Measurements from ENCODE around the gene COX4I1.
"Not testable (repeated sequence)": the region's sequence is repeated elsewhere in the genome, so short reads cannot be mapped to it uniquely, and the experiment has no call there.

The COX4I1 gene

DNA sequence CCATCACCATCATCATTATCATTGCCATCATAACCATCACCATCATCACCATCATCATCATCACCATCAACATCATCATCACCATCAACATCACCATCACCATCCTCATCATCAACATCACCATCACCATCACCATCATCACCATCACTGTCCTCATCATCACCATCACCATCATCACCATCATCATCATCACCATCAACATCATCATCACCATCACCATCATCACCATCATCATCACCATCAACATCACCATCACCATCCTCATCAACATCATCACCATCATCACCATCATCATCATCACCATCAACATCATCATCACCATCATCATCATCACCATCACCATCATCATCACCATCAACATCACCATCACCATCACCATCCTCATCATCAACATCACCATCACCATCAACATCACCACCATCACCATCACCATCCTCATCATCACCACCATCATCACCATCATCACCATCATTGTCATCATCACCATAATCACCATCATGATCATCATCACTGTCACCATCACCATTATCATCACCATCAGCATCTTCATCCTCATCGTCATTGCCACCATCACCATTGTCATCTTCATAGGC, 23.9 kb downstream of the COX4I1 start:
- no peak for DNase-seq (ENCODE audit: low read depth in 2 of 2, low spot score in 1 of 2)

DNA sequence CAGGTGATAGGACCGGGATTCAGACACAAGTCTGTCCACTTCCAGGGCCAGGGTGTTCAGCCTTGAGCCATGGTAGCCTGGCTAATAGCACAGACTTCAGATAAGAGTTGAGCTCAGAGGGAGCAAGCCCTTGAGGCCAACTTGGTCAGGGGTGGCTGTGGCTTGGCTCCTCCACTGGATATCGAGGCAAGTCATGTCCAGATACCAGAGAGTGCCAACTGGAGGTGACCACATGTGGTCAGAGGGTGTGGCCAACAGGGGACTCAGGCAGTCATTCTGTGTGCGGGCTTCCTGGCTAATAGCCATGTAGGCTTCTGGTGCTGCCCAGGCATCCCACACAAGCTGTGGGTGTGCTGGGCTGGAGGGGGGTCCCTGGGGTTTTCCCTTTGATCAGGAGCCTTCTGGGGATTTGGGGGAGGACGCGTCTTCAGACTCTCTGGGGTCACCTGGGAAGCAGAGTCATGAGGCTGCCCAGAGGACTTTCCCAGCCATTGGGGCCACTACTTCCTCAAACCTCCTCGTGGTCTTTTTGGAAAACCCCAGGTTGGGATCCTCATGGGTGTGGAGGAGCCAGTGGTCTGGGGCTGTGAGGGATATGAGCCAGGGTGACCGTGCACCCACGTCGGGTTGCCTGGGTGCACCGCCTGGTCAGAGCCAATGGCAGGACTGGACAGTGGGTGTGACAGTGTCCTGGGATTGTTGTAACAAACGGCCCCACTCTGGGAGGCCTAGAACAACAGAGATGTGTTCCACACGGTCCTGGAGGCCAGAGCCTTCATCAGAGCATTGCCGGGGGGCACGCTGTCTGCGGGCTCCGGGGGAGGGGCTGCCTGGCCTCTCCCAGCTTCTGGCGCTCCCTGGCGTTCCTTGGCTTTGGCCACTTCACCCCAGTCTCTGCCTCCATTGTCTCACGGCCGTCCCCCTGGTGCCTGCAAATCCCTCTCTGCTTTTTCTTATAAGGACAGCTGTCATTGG, 25.0 kb downstream of the COX4I1 start:
- no peak for DNase-seq (ENCODE audit: low read depth in 2 of 2, low spot score in 1 of 2)

DNA sequence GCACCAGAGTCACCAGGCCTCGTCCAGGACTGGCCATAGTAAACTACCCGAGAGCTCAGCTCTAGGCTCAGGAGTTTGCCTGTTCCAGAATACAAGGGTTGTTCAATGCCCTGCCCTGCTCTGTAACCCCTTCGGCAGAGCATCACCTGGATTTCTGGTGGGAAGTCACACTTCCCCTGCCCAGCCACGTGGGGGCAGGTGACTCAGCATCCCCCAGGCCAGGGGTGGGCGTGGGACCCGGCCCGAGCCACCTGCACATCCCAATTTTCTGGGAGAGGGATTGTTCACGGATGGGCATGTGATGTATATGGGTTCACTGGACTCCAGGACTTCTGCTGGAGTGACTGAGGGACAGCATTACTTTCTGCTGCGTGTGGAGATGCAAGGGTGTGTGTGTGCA, 25.8 kb downstream of the COX4I1 start:
- DNase-seq (ENCODE audit: low read depth in 2 of 2, low spot score in 1 of 2) = no peak

DNA sequence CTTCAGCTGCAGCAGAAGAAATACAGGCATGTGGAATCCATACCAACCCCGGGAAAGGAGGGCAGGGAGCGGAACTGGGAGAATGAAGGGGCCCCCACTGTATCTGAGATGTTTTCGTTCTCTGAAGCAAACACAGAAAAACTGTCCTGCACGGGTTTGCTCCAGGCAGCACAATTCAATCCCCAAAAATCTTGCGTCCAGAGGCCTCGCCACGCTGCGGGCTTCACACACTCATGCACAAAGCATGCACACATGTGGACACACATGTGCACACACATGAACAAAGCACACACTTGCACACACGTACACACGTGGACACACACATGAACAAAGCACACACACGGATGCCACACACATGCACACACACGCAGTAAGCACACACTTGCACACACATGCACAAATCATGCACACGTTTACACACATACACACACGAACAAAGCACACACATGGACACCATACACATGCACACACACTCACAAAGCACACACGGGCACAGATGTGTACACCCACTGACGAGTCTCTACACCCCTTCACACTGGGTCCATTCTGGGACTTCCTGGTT, 27.3 kb downstream of the COX4I1 start:
- no peak for DNase-seq (ENCODE audit: low read depth in 2 of 2, low spot score in 1 of 2)

DNA sequence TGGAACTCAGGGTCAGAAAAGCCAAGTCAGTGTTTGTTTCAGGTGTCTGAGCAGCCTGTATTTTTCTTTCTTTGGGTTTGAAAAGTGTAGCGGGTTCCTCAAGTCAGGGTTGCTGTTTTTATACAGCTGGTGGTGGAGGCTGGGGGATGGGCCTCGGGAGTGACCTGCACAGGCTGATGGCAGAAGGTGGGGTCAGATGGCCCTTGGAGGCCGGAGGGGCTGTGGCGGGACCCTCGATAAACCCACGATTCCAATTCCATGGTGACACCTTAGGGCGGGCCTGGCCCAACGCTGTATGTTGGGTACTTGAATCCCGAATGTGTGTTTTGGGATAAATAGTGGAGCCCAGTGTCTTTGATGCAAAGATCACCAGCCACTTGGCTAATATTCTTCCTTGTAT, 28.7 kb downstream of the COX4I1 start:
- DNase-seq (ENCODE audit: low read depth in 2 of 2, low spot score in 1 of 2) = no peak

DNA sequence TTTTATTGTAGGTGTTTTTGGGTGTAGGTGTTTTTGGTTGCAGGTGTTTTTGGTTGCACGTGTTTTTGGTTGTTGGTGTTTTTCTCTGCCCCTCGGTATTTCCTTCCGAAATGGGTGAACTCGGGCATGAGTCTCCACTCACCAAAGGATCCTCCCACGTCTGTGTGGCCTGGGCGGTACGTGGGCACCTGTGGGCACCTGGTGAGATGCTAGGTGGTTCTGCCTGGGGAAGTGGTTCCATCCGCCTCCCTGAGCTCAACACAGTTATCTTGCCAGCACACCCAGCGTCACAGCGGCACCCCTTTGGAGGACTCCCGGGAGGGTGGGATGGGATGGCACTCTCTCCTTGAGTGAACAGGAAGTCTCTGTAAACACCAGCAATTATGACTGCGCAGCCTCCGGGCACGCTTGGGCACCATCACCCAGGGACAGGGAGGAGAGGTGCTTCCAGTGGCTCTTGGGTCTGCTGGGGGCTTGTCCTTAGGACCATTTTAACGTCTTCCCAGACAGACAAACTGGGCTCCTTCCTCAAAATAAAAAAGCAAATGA, 29.8 kb downstream of the COX4I1 start:
- DNase-seq (ENCODE audit: low read depth in 2 of 2, low spot score in 1 of 2) = no peak

DNA sequence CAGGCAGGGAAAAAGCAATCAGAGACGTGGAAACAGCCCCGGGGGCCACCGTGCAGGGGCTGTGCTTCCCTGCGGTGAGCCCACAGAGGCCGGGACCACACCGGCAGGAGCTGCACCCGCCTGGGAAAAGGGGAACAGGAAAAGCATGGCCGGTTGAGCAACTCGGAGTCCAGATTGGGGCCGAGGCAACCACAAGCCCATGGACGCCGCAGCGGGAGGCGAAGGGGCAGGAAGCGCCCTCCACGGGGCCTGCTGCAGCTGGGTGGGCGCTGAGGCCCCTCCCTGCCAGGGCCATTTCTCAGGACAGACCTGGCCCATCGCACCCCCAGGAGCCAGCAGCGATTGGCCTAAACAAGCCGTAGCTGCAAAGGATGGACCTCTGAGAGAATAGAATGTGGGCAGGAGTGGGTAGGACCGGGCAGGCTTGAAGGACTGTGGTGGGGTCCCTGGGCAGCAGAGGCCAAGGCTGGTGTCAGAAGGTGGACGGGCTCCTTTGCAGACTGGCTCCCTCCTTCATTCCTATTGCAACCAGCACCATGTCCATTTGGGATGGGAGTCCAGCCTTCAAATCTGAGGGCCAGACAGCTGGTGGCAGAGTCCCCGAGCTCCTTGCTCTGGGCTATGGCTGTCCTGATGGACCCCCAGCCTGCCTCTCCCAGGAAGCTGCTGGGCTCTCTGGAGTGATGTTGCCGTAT, 30.4 kb downstream of the COX4I1 start:
- DNase-seq (ENCODE audit: low read depth in 2 of 2, low spot score in 1 of 2) = no peak

DNA sequence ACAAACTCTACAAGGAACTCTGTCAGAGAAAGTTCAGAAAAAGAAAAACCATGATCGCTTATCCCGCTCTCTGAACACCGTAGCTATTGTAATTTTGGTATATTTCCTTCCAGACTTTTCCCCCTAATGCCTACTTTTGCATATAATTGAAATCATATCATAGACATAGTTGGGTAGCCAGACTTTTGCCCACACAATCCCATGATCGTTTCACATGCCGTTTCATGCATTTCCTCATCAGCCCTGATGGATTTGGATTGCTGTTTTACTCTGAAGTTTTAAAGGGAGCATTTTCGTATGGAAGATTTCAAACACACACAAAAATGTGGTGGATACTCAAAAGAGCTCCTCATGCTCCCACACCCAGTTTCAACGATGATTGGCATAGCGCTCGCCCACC, 31.3 kb downstream of the COX4I1 start:
- no peak for DNase-seq (ENCODE audit: low read depth in 2 of 2, low spot score in 1 of 2)

DNA sequence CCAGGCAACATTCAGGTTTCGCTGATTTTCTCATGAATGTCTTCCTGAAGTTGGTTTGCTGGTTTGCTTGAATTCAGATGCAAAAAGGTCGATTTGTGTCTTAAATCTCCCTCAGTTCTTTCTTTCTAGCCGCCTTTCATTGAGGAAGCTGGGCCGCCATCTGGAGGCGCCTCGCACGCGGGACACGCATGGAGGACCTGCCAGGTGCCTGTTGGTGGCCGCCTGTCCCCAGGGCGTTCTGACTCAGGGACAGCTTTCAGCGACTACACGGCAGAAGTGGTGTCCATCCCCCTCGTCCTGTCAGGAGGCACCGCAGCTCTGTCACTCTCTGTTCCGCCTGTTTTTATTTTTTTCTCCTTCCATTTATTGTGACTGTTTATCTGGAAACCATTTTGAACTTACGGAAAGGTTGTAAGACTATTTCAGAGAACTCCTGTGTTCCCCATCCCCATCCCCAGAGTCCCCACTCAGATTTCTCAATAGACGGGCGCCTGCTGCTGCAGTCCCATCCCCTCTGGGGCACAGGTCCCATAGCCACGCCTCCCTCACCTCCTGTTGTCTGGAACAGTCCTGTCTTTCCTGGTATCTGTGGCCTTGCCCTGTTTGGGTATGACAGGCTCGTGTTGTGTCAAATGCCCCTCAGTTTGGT, 33.2 kb downstream of the COX4I1 start:
- DNase-seq (ENCODE audit: low read depth in 2 of 2, low spot score in 1 of 2) = no peak

DNA sequence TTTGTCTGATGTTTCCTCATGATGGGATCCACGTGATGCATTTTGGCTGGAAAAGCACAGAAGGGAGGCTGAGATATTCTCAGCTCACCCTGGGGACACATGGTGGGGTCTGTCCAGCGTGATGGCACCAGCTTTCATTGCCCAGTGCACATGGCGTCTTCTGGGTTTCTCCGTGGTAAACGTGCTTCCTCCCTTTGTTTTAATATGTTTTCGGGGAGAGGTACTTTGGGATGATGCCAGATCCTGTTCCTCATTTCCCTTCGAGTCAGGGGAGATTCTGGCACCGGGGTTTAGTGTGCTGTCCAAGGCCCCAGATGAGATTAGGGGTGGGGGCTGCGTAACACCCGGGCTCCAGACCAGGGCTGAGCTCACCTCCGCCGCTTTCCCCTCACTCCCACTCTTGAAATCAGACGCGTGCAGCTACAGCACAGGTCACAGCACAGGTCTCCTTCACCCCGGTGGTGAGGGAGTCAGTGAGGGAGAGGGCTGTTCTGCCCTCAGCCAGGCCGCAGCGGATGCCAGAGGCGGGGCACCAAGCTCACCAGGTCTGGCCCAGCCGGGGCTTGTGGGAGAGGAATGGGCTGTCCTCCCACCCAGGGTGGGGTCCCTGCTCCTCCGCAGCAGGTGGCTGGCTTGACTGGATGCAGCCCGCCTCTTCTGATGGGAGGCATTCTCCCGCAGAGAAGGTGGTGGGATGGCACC, 33.9 kb downstream of the COX4I1 start:
- DNase-seq (ENCODE audit: low read depth in 2 of 2, low spot score in 1 of 2) = no peak

DNA sequence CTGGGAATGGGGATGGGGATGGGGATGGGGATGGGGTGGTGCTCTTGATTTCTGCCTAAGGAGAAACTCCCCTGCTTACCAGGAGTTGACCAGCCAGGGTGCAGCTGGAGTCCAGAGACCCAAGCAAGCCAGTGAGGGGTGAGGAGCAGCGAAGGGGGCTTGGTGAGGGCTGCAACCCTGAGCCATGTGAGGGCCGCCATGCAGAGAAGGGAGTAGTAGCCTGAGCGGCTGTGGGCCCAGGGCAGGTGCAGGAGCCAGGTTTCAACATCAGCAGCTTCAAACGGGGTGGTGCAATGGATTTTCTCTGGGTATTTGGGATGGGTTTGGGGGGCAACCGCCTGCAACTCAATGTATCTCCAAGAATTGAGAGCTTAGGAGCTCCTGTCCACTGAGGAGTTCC, 35.2 kb downstream of the COX4I1 start:
- DNase-seq (ENCODE audit: low read depth in 2 of 2, low spot score in 1 of 2) = no peak

DNA sequence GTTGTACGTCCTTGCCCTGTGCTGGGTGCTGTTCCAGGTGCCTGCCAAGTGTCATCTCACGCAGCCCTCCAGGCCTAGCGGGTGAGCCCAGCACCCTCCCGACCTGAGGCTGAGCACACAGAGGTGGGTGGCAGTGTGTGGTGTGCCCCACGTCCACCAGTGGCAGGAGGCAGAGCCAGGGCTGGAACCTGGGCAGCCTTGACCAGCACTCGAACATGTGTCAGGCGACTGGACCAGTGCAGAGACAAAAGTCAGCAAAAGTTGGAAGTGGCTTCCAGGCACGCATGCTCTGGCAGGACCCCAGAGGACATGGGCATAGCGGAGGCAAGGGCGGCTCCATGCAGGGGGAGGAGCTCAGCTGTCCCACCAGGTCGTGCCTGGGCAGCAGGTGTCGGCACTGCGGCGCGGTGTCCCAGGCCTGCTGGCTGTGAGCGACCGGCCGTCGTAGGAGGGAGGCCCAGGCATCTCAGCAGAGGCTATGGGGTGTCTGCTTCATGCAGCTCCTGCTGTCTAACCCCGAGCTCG, 35.8 kb downstream of the COX4I1 start:
- DNase-seq (ENCODE audit: low read depth in 2 of 2, low spot score in 1 of 2) = no peak

DNA sequence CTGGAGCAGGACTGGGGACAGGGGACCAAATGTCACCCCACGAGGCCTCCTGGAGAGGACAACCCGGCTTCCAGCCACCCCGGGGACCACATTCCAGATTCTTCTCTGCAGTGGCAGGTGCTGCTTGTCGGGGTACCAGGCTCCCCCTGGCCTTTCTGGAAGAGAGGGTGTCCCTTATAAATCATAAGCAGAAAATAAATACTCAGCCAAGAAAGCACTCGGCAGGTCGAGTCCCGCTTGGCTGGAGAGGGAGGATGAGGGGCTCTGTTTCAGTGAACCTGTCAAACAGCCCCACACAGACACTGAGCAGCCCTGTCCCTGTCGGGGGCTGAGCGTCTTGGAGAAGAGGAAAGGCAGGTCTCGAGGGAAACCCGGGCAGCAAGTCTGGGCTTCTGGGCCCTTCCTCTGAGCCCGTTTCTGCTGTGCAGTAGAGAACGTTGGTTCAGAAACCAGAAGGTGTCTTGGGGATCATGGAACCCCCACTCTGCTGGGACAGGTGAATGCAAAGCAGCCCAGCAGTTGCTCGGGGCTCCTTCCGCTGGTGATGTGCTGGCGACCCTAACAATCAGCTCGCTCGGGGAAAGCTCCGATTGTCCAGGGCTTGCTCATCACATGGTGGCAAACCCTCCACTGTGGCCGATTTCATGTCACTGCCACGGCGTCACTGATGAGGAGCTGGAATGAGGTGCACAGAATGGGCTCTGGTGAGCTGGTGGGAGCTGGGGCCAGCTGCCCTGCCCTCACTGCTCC, 36.6 kb downstream of the COX4I1 start:
- no peak for DNase-seq (ENCODE audit: low read depth in 2 of 2, low spot score in 1 of 2)

DNA sequence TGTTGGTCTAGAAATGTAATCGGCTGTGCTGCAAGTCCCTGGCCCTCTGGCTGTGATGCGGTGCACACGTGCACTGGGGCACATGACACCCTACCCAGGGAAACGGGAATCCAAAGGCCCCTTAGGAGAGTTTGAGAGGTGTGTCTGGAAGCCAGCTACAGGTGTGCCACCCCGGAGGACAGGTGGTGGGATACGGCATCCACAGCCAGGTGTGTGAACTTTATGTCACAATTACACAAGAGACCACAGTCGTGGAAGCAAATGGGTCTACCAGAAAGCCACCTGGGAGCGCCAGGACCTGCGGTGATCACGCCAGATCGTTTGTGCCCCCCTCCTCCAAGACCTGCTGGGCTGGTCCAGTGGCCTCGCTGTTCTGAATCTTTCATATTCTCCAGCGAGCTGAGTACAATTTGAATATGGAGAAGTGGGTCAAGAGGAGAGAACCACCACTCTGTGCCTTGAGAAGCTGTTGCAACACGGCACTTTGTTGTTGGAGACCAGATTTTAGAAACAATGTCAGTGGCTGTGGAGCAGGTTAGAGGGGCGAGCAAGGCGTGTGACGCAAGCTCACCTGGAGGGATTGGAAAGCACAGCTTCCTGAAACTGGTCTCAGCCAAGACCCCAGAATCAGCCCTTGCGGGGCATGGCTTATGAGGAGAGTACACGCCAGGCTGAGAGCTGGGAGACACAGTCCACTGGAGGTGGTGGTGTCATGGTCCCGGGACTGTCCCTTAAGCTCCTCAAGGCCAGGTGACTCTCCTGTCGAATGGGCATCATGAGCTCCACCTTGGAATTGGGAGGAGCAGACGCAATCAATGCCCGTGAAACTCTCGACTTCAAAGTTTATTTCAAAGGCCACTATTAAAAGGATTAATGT, 37.4 kb downstream of the COX4I1 start:
- DNase-seq (ENCODE audit: low read depth in 2 of 2, low spot score in 1 of 2) = no peak

DNA sequence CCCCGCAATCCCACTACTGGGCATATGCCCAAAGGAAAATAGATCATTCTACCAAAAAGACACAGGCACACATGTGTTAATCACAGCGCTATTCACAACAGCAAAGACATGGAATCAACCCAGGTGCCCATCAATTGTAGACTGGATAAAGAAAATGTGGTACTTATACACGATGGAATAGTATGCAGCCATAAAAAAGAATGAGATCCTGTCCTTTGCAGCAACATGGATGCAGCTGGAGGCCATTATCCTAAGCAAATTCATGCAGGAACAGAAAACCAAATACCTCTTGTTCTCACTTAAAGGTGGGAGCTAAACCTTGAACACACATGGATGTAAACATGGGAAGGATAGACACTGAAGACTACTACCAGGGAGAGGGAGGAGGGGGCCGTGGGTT, 38.2 kb downstream of the COX4I1 start:
- not testable (repeated sequence) for DNase-seq (ENCODE audit: low read depth in 2 of 2, low spot score in 1 of 2)

DNA sequence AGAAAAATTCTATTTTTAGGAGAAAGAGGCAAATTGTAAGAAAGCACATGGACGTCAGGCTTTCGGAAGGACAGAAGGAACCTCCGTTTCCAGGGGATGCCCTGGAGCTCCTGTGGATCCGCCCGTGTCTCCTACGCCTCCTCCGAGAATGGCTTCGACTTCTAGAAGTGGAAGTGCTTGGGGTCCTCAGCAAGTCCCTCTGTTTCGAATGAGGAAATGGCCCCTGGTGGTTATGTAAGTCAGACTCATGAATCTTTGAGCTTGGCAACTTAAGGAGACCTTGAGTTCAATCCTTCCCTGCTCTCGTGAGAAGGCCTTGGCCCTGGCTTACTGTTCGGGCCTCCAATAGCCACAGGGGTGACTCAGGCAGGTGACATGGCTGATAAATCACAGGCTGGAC, 38.9 kb downstream of the COX4I1 start:
- DNase-seq (ENCODE audit: low read depth in 2 of 2, low spot score in 1 of 2) = no peak

DNA sequence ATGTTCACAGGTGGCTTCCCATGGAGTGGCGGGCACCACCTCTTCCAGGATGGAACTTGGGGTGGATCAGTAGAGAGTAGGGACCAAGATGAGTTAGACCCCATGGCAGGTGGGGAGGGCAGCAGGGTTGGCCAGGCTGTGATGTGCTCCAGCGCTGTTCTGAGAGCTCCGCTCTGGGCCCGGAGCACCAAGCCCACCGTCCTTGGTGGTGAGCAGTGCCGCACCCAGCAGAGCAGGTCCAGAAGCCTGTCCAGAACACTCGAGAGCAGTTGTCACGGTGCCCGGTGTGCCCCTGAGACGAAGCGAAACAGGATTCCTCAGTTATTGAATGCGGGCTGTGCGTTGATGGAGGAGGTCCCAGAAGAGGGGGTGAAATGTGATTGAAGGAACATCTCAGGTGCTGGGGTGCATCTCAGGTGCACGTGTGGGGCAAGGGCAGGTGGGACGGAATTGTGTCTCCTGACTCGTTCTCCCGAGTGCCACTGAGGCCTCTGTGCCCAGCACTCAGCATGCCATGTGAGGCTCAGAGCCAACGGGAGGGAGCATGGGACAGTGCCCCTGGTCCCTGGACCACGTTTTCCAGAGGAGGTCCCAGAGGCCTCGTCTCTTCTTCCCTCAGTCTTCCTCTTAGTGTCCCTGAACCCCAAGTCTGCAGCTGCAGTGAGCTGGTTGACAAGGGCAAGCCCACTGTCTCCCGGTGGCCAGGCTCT, 39.5 kb downstream of the COX4I1 start:
- DNase-seq (ENCODE audit: low read depth in 2 of 2, low spot score in 1 of 2) = no peak
